SK-N-SH (cell line): ENCODE measurements around the gene NALCN.

Experiments
- CTCF ChIP-seq: fragments of 200-600 bp; sonication (generic); IDR thresholded peaks from 2 replicates; pipeline ENCODE4 v1.6.1; 2017; ENCODE audit warnings: antibody characterized with exemption, mild to moderate bottlenecking, moderate library complexity
- EP300 ChIP-seq, 2 experiments: IDR thresholded peaks; 2 replicates each; pipeline versions ENCODE4 v1.4.0 to v1.6.1; 2012; ENCODE audit warnings: borderline replicate concordance in 1 of 2, low read depth in 1 of 2, low read length in 1 of 2
- EZH2phosphoT487 ChIP-seq: fragments of 200-600 bp; sonication (generic); IDR thresholded peaks from 2 replicates; pipeline ENCODE4 v1.6.1; 2017; ENCODE audit warnings: low read depth, mixed run types, mild to moderate bottlenecking, antibody characterized with exemption, moderate library complexity, borderline replicate concordance
- GABPA ChIP-seq: IDR thresholded peaks from 2 replicates; pipeline ENCODE4 v1.4.0; 2012; ENCODE audit warnings: low read depth, mild to moderate bottlenecking
- GATA2 ChIP-seq: sonication (generic); formaldehyde crosslinking; IDR thresholded peaks from 2 replicates; pipeline ENCODE4 v1.5.0; 2020; ENCODE audit warnings: mild to moderate bottlenecking, missing genetic modification reagents
- MXI1 ChIP-seq: IDR thresholded peaks from 2 replicates; pipeline ENCODE4 v1.6.1; 2012; ENCODE audit warnings: mild to moderate bottlenecking, low read depth, low read length, improper control_type of control experiment
- NRF1 ChIP-seq: IDR thresholded peaks from 2 replicates; pipeline ENCODE4 v1.6.1; 2012; ENCODE audit warnings: low read depth, mild to moderate bottlenecking, low read length
- POLR2AphosphoS5 ChIP-seq: IDR thresholded peaks from 2 replicates; pipeline ENCODE4 v1.6.1; 2012; ENCODE audit warnings: low read depth, low read length
- REST ChIP-seq: IDR thresholded peaks from 2 replicates; pipeline ENCODE4 v1.6.1; 2012; ENCODE audit warnings: mild to moderate bottlenecking, low read depth, low read length, moderate library complexity
- TEAD4 ChIP-seq: IDR thresholded peaks from 2 replicates; pipeline ENCODE4 v1.4.0; 2012; ENCODE audit warnings: mild to moderate bottlenecking, borderline replicate concordance; ENCODE audit not compliant: insufficient read depth

DNA sequence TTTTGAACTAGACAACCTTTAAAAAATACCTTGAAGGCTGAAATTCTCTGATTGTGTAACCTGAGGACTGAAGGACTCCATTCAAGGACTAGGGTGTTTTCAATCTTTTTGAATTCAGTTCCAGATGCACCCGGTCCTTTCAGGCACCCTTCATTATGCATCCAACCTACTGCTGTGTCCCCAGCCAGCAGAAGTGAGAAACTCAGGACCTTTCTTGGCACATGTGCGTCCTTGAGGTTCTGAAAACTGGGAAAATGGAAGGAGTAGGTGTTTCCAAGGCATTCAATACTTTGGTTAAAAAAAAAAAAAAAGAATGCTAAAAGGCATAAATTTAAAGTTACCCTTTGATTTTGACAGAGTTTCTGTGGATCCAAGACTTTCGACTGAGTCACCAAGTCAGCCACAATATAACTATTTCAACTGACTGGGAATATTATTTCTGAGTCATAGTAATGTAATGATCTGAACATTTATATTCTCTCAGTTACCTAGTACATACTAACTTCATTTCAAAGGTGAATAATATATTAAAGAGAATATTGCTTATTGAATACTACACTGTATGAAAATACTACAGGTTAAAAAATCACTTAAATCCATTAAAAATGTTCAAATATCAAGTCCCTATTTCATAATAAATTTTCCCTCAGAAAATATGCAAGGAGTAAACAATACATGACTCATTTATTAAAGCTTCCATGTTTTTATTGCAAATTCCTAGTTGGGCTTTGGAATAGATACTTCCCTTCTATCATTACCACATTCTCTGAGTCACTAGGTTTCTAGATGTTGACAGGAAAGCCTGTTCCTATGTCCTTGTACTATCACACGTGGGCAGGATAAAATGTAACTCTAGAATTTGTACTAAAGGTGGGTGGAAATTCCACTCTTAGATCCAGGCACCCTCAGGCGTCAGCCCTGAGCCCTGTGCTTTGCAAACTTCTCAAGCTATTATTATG is 33.8 kb upstream of the NALCN start:
- TF ChIP-seq CTCF (no peak), EP300 (IDR thresholded peaks at IDR 0.05; ENCODE audit: borderline replicate concordance in 1 of 2, low read depth in 1 of 2, low read length in 1 of 2) (peak in 1 of 2 experiments; percentile 74; a peak in 2 of 4 replicates), REST (no peak), TEAD4 (peak; percentile 43; the same call in 1 of the 2 replicates), GABPA (peak; percentile 8; the same call in 1 of the 2 replicates), MXI1 (no peak), NRF1 (no peak), EZH2phosphoT487 (no peak), POLR2AphosphoS5 (no peak), GATA2 (no peak)
